Fibroblast of mammary gland (primary cell): ENCODE results near the gene JPH3.

Experiments used
- DNase-seq: peaks from one replicate; pipeline ENCODE4 v3.0.0-alpha.2; 2010; ENCODE audit warnings: low read depth
- H3K4me3 ChIP-seq: 2 replicates; pipeline ENCODE4 v1.5.1; 2011; ENCODE audit warnings: low read depth, mild to moderate bottlenecking, low read length, moderate library complexity; ENCODE audit not compliant: control insufficient read depth
- TF ChIP-seq, protein P1 (sequence below): conservative IDR thresholded peaks from 2 replicates; pipeline ENCODE4 v1.5.1; 2011; ENCODE audit warnings: low read depth, low read length, inconsistent platforms; ENCODE audit not compliant: control insufficient read depth, insufficient read depth

JPH3 gene

DNA sequence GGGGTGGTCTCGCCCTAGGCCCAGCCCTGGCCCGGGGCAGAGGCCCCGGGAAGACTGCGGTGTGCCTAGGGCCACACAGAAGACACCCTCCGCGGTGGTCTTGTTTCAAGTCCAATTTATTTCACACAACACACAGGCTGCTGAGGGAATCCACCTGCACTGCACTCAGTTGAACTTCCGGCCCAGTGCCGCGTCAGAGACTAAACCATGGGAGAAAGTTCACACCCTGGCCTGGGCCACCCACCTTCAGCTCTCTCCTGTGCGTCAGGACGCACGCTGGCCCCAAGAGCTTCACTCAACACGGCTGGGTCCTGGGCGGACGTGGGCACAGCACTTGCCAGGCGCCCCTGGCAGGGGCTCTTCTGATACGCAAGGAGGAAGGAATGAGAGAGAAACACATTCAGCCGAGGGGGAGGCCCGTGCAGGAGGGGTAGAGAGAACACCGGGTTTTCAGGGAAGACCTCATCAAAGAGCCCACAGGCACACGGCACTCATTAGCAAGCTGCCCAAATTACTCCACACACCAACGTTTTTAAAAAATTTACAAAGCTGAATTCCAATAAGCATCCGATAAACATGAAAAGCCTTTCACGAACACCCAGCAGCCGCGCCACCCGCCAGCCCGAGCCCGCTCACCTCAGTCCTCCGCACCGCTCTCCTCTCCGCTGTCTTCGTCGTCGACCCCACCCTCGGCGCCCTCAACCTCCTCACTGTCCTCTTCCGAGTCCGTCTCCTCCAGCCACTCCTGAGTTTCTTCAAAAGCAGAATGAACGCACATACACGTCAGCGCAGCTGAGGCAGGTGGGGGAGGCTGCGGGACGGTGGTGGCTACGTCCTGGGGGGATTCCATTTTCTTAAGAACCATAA lies 105.6 kb downstream of the JPH3 start:
- TF ChIP-seq, protein P1, sequence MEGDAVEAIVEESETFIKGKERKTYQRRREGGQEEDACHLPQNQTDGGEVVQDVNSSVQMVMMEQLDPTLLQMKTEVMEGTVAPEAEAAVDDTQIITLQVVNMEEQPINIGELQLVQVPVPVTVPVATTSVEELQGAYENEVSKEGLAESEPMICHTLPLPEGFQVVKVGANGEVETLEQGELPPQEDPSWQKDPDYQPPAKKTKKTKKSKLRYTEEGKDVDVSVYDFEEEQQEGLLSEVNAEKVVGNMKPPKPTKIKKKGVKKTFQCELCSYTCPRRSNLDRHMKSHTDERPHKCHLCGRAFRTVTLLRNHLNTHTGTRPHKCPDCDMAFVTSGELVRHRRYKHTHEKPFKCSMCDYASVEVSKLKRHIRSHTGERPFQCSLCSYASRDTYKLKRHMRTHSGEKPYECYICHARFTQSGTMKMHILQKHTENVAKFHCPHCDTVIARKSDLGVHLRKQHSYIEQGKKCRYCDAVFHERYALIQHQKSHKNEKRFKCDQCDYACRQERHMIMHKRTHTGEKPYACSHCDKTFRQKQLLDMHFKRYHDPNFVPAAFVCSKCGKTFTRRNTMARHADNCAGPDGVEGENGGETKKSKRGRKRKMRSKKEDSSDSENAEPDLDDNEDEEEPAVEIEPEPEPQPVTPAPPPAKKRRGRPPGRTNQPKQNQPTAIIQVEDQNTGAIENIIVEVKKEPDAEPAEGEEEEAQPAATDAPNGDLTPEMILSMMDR, result no peak
- no peak for DNase-seq
- H3K4me3 ChIP-seq, result no peak overlapping the region

DNA sequence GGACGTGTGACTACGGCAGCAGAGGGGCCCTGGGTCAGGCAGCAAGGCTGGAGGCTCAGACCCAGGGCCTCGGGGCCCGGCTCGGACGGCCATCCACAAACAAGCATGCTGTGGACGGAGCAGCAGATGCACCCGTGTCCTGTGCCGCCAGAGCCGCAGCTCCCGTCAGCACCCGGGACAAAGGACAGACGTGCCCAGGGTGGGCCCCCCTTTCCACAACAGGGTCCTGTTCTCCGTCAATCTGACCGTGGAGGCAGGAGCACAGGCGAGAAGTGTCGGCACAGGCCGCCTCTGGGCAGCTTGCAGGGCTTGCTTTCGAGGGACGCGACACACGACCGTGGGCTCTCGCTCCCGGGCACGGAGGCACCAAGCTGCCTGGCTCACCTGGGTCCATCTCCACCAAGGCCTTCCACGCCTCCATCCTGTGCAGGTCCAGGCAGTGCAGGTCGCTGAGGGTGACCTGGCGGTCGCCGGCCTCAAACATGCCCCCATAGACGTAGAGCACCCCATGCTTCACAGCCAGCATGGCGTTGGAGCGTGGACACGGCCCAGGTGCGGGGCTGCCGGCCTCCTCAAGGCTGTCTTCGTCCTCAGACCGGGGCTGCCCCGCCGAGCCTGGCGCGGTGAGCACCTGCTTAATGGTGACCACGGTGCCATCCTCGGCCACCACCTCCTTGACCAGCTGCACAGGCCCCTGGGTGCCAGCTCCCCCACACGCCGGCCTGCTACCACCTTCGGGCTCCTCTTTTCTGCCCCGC lies 106.8 kb downstream of the JPH3 start:
- TF ChIP-seq, protein P1, result no peak
- H3K4me3 ChIP-seq, result no peak overlapping the region
- no peak for DNase-seq

DNA sequence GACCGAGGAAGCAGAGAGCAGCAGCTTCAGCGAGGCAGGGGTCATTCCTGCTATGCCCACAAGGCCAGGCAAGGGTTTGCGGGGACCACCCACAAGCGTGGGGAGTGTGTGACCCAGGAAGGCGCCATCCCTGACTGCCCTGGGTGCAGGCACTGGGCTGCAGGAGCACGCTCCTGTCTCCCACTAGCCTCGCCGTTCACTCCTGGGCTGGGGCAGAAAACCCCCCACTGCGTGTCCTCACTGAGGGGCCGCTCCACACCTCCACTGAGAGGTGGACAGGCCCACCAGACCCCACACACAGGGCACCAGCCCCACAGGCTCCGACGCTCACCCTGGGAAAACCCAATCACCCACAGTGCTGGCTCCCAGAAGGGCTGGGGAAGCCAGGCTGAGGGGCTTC lies 107.4 kb downstream of the JPH3 start:
- no peak for DNase-seq
- no peak overlapping the region for H3K4me3 ChIP-seq
- TF ChIP-seq, protein P1, result no peak

DNA sequence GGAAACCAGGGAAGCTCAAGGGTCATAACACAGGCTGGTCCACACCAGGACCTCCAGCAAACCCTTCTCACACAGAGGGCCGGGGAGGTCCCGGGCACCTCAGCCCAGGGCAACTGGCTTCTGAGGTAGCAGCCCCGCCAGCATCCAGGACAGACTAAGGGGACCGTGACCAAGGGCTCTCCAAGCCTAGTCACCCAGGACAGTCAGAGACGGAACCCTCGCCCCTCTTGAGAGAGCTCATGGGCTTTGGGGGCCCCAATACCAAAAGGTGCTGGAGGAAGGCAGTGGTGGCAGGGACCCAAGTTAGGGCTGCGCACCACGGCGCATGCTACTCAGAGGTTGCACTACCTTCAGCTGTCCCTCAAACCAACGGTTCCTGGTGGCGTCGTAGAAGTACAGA lies 108.6 kb downstream of the JPH3 start:
- TF ChIP-seq, protein P1, result no peak
- no peak overlapping the region for H3K4me3 ChIP-seq
- no peak for DNase-seq

DNA sequence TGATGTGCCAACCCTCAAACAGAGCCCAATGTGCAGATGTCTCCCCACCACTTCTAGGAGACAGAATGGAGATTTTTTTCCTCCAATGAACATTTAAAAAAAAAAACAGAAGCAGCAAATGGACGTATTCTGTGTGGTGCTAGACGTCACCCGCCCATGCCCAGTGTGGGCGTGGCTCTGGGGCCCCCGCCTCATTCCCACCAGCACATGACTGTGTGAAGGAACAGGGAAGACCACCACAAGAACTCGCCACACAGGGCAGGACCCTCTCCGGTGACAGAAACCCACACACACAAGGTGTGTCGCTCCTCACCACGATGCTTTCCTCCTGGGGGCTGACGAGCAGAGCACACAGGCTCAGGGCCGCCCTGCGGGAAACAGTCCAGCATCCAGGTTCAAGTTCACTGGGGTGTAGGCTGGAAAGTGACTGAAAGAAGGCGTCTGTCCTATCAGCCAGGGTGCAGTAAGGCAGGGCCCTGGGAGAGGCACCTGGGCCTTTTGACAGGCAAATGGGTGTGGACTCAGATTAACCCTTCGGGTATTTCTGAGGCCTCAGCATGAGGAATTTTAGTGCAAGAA lies 110.0 kb downstream of the JPH3 start:
- TF ChIP-seq, protein P1, result no peak
- no peak for DNase-seq
- H3K4me3 ChIP-seq, result no peak overlapping the region

DNA sequence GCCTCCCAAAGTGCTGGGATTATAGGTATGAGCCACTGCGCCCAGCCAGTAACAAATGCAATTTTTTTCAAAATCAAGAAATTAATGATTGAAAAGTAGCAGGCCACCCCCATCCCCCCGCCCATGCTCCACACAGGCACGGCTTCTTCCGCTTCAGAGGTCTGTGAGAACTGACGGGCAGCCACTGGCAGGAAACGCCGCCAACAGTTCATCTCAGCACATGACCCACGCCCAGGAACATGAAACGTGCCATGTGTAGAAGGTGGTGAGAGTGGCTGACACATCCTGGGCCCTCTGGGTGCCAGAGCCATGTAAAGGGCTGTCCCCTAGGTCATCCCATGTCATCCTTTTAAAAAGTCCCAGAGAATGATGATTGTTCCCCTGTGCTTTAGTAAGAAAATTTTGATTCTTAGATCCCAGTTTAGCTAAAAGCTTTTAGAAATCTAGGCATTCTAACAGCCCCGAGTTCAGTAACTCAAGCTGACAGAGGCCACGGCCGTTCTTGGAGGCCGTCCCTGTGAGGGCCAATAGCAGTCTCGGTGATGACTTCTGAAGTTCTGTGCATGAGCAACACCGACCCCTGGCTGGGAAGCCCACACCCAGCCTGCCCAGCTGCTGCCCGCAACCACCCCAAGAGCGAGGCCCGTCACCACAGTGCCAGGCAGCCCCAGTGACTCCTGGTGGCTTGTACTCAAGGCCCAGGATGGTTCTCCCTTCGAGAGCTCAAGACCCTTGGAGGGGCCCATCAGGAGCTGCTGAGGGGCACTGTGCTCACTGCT lies 111.3 kb downstream of the JPH3 start:
- no peak for DNase-seq
- TF ChIP-seq, protein P1, result no peak
- H3K4me3 ChIP-seq, result no peak overlapping the region
